Spleen (tissue), 7 donors: ENCODE results near the gene TBX20.

Experiments
- CTCF ChIP-seq, 11 experiments: fragments of 200-600 bp in 7 of 11; fragments of 450-650 bp in 4 of 11; sonication (generic) in 4 of 11; IDR thresholded peaks in 8 of 11; conservative IDR thresholded peaks in 3 of 11; 1 replicate in 7 of 11; 2 replicates in 4 of 11; pipeline versions ENCODE4 v1.4.0 to v1.8.0; 2016 to 2021; ENCODE audit warnings: antibody characterized with exemption in 11 of 11, inconsistent platforms in 4 of 11, mild to moderate bottlenecking in 1 of 11
- POLR2A ChIP-seq, 3 donors: fragments of 450-650 bp; IDR thresholded peaks; one replicate each; pipeline ENCODE4 v1.5.1; 2017; ENCODE audit warnings: antibody characterized with exemption in 3 of 3, mild to moderate bottlenecking in 1 of 3
- donor health status: DM: no; HTN: no; CAD: no; lungs with moderate emphysema.
- donor health status: DM: no; HTN: no; CAD: no.
- donor health status: DM: no; HTN: no; CAD: no.

GRCh38 chr7:35246819-35247218 lies 7.1 kb downstream of the TBX20 start:
- TF ChIP-seq CTCF (IDR thresholded peaks at IDR 0.05 in 8 of 11, conservative IDR thresholded peaks at IDR 0.05 in 3 of 11) (no peak), POLR2A (IDR thresholded peaks at IDR 0.05) (no peak)
